Prostate gland (tissue), 2 donors: ENCODE measurements around the gene WDR45. TPM values are rescaled to one million over a fixed set of nuclear protein-coding genes. Genes with fewer than 3 reads are reported as not detected.

Experiments used
- DNase-seq: peaks from one replicate; pipeline ENCODE4 v3.0.0-alpha.2; 2019; ENCODE audit warnings: low spot score
- H3K27ac ChIP-seq, 2 donors: fragments of 200-600 bp; sonication (generic); 2 replicates each; pipeline ENCODE4 v1.5.1; 2017 to 2019
- H3K27me3 ChIP-seq: fragments of 200-600 bp; sonication (generic); replicated peaks from 2 replicates; pipeline ENCODE4 v1.5.1; 2019; ENCODE audit not compliant: insufficient read depth
- H3K36me3 ChIP-seq, 2 donors: fragments of 200-600 bp; sonication (generic); 1 replicate in 1 of 2; 2 replicates in 1 of 2; pipeline versions ENCODE4 v1.5.1 to v1.8.1; 2017 to 2019
- H3K4me1 ChIP-seq: fragments of 200-600 bp; sonication (generic); replicated peaks from 2 replicates; pipeline ENCODE4 v1.5.1; 2019
- H3K4me3 ChIP-seq, 2 donors: fragments of 200-600 bp; sonication (generic); 2 replicates each; pipeline ENCODE4 v1.5.1; 2017 to 2019
- H3K9me3 ChIP-seq: fragments of 200-600 bp; sonication (generic); 2 replicates; pipeline ENCODE4 v1.5.1; 2017
- POLR2A ChIP-seq: fragments of 450-650 bp; IDR thresholded peaks from one replicate; pipeline ENCODE4 v1.6.1; 2016; ENCODE audit warnings: antibody characterized with exemption, mild to moderate bottlenecking
- POLR2AphosphoS5 ChIP-seq: sonication (generic); formaldehyde crosslinking; IDR thresholded peaks from one replicate; pipeline ENCODE4 v1.6.1; 2017; ENCODE audit warnings: antibody characterized with exemption
- WGBS: methylation state at CpG from one replicate; pipeline ENCODE4 v1.1.5; 2018; 5-methylcytosine and 5-hydroxymethylcytosine counted together
- intact Hi-C: fragments of 100-400 bp; cut with DNase I; formaldehyde crosslinking; loops from one replicate; pipeline ENCODE4 v1.14.2; 2022
- total RNA-seq, 2 donors: library from RNA; depleted of rRNA; stranded (reverse); fragments of >200 nt; gene quantifications; one replicate each; pipeline ENCODE4 v1.1.0, GENCODE V29; 2016
- TF ChIP-seq, protein P1 (sequence below), 4 experiments: fragments of 200-600 bp in 2 of 4; fragments of 450-650 bp in 2 of 4; sonication (generic) in 2 of 4; IDR thresholded peaks; 1 replicate in 3 of 4; 2 replicates in 1 of 4; pipeline ENCODE4 v1.5.1; 2016 to 2019; ENCODE audit warnings: antibody characterized with exemption in 4 of 4, mild to moderate bottlenecking in 2 of 4, moderate library complexity in 2 of 4

Gene WDR45
- total RNA-seq, 2 donors from 2014 or later: 67.8 to 93.6 TPM

DNA sequence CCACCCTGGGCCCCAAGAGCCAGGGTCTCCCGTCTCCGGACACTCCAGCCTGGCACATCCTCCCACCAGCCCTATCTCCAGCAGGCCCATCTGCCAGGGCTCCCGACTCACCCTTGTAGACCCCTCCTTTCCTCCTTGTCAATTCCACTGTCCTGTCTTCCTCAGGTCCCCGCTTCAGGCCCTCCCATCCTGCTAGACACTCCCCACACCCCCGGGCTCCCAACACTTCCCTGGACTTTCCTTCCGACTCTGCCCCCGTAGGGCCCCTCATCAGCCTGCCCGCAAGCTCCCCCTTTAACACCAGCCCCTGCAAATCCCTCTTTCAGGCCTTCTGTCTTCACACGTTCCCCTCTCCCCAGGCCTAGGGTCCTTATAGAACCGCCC, 7.0 kb downstream of the WDR45 start:
- H3K27ac ChIP-seq: peak overlapping the region in 1 of 2 donors; percentile 19
- no peaks in the 10 kb centered on the region for H3K36me3 ChIP-seq
- no peak for DNase-seq
- WGBS: 10% methylated on average over 10 of the region's 10 CpGs
- no peaks in the 10 kb centered on the region for H3K4me1 ChIP-seq
- TF ChIP-seq POLR2AphosphoS5 (no peak), POLR2A (no peak)
- TF ChIP-seq, protein P1, sequence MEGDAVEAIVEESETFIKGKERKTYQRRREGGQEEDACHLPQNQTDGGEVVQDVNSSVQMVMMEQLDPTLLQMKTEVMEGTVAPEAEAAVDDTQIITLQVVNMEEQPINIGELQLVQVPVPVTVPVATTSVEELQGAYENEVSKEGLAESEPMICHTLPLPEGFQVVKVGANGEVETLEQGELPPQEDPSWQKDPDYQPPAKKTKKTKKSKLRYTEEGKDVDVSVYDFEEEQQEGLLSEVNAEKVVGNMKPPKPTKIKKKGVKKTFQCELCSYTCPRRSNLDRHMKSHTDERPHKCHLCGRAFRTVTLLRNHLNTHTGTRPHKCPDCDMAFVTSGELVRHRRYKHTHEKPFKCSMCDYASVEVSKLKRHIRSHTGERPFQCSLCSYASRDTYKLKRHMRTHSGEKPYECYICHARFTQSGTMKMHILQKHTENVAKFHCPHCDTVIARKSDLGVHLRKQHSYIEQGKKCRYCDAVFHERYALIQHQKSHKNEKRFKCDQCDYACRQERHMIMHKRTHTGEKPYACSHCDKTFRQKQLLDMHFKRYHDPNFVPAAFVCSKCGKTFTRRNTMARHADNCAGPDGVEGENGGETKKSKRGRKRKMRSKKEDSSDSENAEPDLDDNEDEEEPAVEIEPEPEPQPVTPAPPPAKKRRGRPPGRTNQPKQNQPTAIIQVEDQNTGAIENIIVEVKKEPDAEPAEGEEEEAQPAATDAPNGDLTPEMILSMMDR (IDR thresholded peaks at IDR 0.05): no peak
- intact Hi-C loops: no loop called here
- no peaks in the 10 kb centered on the region for H3K27me3 ChIP-seq
- peak overlapping the region in 1 of 2 donors; percentile 25 for H3K4me3 ChIP-seq
- H3K9me3 ChIP-seq: no peaks in the 10 kb centered on the region

DNA sequence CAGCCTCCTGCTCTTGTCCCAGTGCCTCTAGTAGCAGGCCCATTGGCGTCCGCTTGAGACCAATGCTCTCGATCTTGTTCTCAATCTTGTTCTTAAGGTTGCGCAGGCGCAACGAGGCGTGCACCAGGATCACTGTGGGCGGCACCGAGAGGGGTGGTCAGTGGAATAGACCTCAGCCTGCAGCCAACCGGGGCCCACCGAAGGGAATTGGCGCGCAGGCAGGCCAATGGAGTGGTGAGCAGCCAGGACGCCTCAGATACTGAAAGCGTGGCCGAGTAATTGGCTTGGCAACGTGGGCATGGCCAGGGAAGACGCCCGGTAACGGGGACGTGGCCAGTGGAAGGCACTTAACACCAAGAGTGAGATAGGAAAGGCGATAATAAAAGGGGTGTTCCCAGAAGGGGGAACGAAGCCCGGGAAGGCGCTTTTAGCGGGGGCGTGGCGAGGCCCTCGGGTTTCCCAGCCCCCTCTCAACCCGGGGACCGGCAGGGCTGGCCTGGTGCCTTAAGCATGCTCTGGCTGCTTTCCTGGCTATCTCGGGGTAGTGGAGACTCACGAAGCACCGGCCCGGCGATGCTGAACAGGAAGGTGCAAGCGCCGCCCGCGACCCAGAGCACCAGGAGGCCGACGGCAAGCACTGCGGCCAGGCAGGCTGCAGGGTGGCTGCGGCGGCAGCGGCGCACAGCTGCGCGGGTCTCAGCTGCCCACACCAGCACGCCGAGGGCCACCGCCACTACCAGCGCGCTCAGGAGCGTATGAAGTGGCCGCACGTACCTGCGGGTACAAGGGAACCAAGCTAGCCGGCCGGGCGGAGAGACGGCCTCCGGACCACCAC, 7.6 kb downstream of the WDR45 start:
- intact Hi-C loops: no loop called here
- 23% methylated on average over 28 of the region's 63 CpGs for WGBS
- H3K27ac ChIP-seq: peak overlapping the region; percentile 19 to 33
- no peaks in the 10 kb centered on the region for H3K27me3 ChIP-seq
- peak; percentile 75 for DNase-seq
- no peaks in the 10 kb centered on the region for H3K9me3 ChIP-seq
- H3K36me3 ChIP-seq: no peaks in the 10 kb centered on the region
- peak overlapping the region in 1 of 2 donors; percentile 25 for H3K4me3 ChIP-seq
- peak; percentile 46 for TF ChIP-seq POLR2AphosphoS5
- TF ChIP-seq POLR2A: no peak
- TF ChIP-seq, protein P1 (IDR thresholded peaks at IDR 0.05): no peak
- no peaks in the 10 kb centered on the region for H3K4me1 ChIP-seq

DNA sequence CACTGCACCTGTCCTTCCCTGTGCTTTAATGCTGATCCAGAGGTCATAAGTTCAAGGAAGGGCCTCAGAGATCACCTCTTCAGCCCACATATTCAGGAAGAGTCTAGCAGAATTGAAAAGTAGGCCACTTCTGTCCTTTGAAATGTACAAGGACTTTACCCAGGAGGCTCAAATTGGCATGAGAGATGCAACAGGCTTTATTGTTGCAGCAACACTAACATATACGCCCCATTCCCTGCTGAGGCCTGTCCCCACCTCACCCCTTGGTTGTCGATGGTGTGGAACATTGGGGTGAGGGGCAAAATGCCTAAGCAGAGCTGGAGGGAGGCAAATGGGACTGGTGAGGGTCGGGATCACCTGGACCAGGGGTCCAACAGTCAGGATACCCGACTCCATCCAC, 8.7 kb downstream of the WDR45 start:
- 78% methylated on average over 4 of the region's 4 CpGs for WGBS
- TF ChIP-seq POLR2A (no peak), POLR2AphosphoS5 (no peak)
- TF ChIP-seq, protein P1 (IDR thresholded peaks at IDR 0.05): no peak
- no peak overlapping the region for H3K4me3 ChIP-seq
- no peak for DNase-seq
- H3K36me3 ChIP-seq: no peaks in the 10 kb centered on the region
- H3K4me1 ChIP-seq: no peaks in the 10 kb centered on the region
- H3K9me3 ChIP-seq: no peaks in the 10 kb centered on the region
- H3K27ac ChIP-seq: no peak overlapping the region
- intact Hi-C loops: no loop called here
- no peaks in the 10 kb centered on the region for H3K27me3 ChIP-seq

DNA sequence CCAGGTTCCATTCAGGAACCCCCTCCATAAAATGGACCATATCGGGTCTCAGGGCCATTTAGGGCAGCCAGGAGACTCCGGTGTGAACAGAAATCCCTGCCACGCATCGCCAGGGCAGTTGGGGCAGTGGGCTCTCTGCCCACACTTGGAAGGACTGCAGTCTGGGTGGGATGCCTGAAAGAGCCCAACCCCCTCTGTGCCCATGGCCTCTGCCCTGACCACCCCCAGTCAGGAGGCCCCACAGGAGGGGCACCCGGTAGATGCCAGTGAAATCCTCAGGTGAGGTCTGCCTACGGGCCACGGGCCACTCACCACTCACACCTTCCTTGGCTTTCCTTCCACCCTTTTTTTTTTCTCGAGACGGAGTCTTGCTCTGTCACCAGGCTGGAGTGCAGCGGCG, 10.6 kb downstream of the WDR45 start:
- H3K36me3 ChIP-seq: no peaks in the 10 kb centered on the region
- no peak overlapping the region for H3K4me3 ChIP-seq
- no peak for DNase-seq
- intact Hi-C loops: no loop called here
- 84% methylated on average over 8 of the region's 11 CpGs for WGBS
- no peak overlapping the region for H3K27ac ChIP-seq
- TF ChIP-seq POLR2A: no peak
- TF ChIP-seq, protein P1 (IDR thresholded peaks at IDR 0.05): no peak
- no peak for TF ChIP-seq POLR2AphosphoS5
- H3K27me3 ChIP-seq: no peaks in the 10 kb centered on the region
- H3K9me3 ChIP-seq: no peaks in the 10 kb centered on the region
- no peaks in the 10 kb centered on the region for H3K4me1 ChIP-seq
